Stimulated activated CD8-positive, alpha-beta memory T cell treated with anti-CD3 and anti-CD28 coated beads, Interleukin-7, amount 100 ng/mL, for 24 hours (primary cell): ENCODE results near the gene GHR.

Experiments
- DNase-seq: peaks from one replicate; pipeline ENCODE4 v3.0.0-alpha.2; 2020; ENCODE audit warnings: low read depth

The GHR gene

GRCh38 chr5:42423285-42424165, at the start of gene GHR:
Gene GHR, plus strand, starts transcription at chr5:42423439. Its CDS starts 142,436 bp downstream, at chr5:42565875.
- no peak for DNase-seq

DNA sequence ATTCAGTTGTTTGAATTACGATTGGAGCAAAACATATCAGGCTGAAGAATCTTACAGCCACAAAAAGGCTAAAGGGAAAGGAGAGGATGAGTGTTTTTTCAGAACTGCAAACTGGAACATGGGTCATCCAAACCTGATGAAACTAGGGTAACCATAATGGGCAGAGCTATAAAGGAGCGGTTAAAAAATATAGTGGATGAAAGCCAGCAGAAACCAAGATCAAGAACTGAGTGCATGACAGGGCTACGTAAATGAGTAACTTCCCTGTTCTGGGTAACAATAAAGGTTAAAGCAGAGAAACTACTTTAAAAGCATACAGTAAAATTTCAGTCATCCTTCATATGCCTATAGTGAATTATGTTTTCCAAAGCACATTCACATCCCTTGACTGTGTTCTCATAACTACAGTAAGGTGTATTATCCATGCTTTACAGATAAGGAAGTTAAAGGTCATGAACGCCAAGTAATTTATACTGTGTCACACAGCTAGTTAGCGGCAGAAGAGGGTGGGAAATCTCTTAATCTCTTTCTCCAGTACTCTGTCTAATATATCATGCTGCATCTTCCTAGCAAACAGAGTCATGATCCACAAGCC, 48.5 kb upstream of the GHR start:
- no peak for DNase-seq

- DNase-seq = no peak
Measured at GRCh38 chr5:42377496-42377895, 45.7 kb upstream of the GHR start.

GRCh38 chr5:42381973-42382372, 41.3 kb upstream of the GHR start:
- no peak for DNase-seq

GRCh38 chr5:42387563-42387962, 35.7 kb upstream of the GHR start:
- DNase-seq = no peak

DNA sequence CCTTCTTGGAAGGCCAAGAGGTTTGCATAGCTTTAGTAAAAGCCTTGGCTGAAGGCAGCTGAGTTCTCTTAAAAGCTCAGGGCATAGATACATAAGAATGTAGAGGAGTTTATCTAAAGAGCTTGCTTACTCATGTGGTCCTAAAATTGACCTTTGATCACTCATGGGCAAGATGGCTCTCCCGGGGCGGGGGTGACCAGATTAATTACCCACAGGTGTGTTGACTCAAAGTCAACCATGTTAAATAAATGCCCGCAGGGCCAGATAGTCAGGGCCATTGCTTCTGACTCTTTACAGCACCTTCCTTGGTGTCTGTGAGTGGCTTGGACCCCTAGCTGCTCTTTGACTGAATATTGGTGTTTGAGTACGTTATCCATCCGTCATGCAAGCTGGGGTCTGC, 33.1 kb upstream of the GHR start:
- DNase-seq = no peak

DNA sequence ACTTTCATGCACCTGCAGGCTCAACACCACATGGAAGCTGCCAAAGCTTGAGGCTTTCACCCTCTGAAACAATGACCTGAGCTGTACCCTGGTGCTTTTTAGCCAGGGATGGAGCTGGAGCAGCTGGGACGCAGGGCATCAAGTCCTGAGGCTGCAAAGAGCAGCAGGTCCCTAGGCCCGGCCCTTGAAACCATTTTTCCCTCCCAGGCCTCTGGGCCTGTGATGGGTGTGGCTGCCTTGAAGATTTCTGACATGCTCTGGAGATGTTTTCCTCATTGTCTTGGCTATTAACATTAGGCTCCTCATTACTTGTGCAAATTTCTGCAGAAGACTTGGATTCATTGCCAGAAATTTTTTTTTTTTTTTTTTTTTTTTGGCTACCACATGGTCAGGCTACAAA, 30.3 kb upstream of the GHR start:
- no peak for DNase-seq

DNA sequence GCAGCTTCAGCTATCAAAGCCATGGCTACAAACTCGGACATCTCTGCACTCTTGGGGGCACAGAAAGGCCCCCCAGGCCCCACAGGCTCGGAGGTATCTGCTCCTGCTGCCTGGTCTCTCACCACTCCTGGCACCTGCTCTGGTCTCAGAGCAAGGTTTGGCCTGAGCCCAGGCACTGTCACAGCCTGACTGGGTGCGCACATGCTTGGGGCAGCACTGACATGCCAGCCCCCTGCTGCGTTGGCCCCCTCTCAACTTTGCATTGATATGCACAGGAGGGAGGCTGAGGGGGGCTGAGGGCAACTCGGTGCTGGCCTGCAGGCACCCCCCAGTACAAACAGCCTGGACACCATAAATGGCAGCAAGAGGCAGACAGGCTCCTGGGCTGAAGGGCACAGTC, 27.1 kb upstream of the GHR start:
- no peak for DNase-seq

- DNase-seq = no peak
Measured at GRCh38 chr5:42397267-42397666, 26.0 kb upstream of the GHR start.

DNA sequence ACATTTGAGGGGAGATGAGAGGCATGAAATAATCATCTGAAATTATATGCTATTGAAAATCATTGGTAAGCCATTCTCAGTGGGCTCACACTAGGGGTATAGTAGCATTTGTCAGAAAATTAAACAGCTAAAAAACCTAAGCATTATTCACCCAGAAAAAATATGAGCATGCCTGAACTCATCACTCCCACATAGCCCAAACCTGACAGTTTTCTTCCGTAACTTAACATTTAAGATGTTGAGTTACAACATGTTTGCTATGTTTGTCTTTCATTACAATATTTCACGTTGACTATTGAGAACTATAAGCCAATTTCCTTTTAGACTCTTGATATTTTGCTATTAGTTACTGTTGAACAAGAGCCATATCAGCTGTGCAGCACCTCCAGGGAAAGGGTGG, 23.5 kb upstream of the GHR start:
- DNase-seq = no peak

- DNase-seq = no peak
Measured at GRCh38 chr5:42400474-42400873, 22.8 kb upstream of the GHR start.

- DNase-seq = no peak
Measured at GRCh38 chr5:42403236-42403635, 20.0 kb upstream of the GHR start.

DNA sequence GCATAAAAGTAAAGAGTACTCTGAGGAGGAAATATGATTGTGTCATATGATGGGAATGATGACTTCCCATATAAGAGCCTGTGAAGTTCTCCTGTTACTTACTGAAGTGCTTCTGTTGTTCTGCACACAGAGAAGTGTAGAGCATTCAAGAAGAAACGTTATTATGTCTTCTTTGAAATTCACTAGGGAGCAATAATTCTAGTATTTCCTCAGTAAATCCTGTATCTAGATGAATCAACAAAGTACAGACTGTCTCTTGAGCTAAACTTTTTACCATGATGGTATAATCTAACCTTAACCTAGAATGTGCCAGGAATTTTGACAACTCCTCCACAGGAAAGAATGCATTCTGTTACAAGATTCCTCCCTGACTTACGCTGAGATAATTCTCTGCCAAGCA, 18.9 kb upstream of the GHR start:
- DNase-seq = no peak

DNA sequence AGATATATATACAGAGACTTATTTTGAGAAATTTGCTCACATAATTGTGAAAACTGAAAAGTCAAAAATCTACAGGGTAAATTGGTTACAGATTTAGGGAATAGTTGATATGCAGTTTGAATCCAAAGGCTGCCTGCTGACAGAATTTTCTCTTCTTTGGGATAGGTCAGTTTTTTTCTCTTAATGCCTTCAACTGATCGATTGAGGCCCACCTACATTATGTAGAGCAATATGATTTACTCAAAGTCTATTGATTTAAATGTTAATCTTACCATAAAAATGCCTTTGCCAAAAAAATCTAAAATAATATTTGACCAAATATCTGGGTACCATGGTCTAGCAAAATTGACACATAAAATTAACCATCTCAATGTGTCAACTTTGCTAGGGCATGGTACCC, 3.9 kb upstream of the GHR start:
- no peak for DNase-seq

- DNase-seq = no peak
Measured at GRCh38 chr5:42422656-42423280, 471 bp upstream of the GHR start.

- DNase-seq = no peak
Measured at GRCh38 chr5:42426016-42426415, 2.8 kb downstream of the GHR start.

DNA sequence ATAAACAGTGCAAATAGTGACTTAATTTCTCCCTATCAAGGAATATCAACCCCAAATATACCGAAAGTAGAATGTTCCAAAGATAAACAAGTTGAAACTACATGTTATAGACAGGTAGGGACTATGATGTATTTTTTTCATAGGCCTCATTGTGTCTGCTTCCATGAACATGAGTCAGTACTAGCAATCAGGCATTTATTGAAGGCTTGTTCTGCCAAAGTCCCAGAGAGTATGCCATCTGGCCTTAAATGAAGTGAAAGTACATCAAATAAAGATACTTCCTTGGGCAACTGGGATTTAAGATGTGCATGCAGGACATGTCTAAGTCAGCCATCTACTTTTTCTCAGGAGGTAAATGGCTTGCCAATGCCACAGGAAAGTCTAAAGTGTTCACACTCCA, 6.5 kb downstream of the GHR start:
- DNase-seq = no peak

DNA sequence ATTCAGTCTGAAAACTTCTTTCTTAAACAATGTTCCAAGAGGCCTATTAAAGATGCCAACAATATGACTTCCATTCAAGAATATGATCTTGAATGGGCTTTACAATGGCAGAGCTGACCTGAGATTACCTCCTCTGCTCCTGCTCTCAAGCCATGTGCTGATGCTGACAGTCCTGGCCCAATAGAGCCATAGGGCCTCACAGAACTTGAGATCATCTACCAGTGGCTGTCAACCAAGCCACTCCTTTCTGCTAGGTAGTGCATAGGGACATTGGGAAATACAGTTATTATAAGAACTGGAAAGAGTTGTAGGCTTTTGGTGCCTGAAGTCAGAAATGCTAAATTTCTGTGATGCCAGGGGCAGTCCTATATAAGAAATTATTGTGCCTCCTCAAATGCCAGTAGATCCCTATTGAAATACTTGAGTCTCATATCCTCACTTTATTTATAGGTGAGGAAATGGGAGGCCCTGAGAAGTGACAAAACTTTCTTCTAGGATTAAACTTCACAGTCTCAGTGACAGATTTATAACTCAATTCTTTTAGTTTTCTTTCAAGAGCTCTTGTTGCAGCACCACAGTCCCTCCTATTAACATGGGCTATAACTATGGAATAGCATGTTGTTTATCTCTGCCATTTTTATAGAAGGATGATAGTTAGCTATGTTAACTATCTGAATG, 10.9 kb downstream of the GHR start:
- no peak for DNase-seq

DNA sequence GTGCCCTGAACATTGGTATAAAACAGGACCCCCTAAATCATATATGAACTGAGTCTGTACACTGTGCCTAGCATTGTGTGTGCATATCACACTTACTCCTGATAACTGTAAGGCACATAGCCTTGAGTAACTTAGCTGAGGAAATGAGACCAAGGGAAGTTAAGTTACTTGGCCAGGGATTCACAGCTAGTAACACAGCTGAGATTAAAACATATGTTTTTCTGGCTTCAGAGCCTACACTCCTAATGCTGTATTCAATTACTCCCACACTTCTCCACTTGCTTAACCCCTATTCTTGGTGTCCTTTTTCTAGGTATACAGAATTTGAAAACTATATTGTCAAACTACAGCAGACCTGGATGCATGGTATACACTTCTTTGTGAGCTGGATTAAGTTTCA, 12.8 kb downstream of the GHR start:
- DNase-seq = no peak

- no peak for DNase-seq
Measured at GRCh38 chr5:42454216-42454995, 31.2 kb downstream of the GHR start.

DNA sequence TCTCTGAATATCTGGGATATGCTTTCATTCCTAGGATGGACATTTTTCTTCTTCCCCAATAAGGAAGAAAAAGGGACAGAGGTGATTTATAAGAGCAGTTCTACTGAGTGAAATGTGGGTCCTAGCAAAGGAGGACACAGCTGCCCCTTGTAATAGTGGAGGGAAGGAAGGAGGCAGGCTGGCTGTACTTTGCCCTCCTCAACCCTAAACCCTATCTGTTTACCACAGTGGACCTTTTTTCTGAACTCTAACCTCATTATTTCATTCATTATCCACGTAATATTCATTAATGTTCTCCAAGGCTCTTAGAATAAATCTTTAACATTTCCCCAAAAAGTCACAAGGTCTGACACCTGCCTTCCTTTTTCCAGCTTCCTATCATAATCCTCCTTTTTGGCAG, 37.8 kb downstream of the GHR start:
- no peak for DNase-seq

GRCh38 chr5:42461507-42461906, 38.3 kb downstream of the GHR start:
- no peak for DNase-seq
